ENCODE data around the gene SEMA6B.

- TF ChIP-seq CTCF (IDR thresholded peaks at IDR 0.05; ENCODE audit: insufficient read depth, low read length, poor library complexity, severe bottlenecking) = no peak
- TF ChIP-seq EZH2phosphoT487 (conservative IDR thresholded peaks at IDR 0.05; ENCODE audit: low read length) = no peak
Measured at GRCh38 chr19:4538601-4538954, 20.9 kb downstream of the SEMA6B start.
